HG03571 (cell line): Measurements from ENCODE around the gene TMEM51.
"Not testable (repeated sequence)": the region's sequence is repeated elsewhere in the genome, so short reads cannot be mapped to it uniquely, and the experiment has no call there.

Experiments used
- ATAC-seq: cut with Tn5 transposase; IDR thresholded peaks from one replicate; pipeline ENCODE4 v1.9.1; 2021; ENCODE audit not compliant: unreplicated experiment

The TMEM51 gene

GRCh38 chr1:15175324-15176094 lies 22.0 kb downstream of the TMEM51 start:
- not testable (repeated sequence) for ATAC-seq

- no peak for ATAC-seq
These were observed 22.6 kb downstream of the TMEM51 start for GRCh38 chr1:15176120-15176519.

GRCh38 chr1:15176898-15177665 lies 23.5 kb downstream of the TMEM51 start:
- ATAC-seq = no peak

GRCh38 chr1:15177710-15178166 lies 24.2 kb downstream of the TMEM51 start:
- no peak for ATAC-seq

- no peak for ATAC-seq
These were observed 25.3 kb downstream of the TMEM51 start for GRCh38 chr1:15178571-15179484.

- ATAC-seq = no peak
These were observed 25.9 kb downstream of the TMEM51 start for GRCh38 chr1:15179485-15179883.

- no peak for ATAC-seq
These were observed 26.6 kb downstream of the TMEM51 start for GRCh38 chr1:15180189-15180588.

GRCh38 chr1:15180945-15181523 lies 27.5 kb downstream of the TMEM51 start:
- no peak for ATAC-seq

- no peak for ATAC-seq
These were observed 28.0 kb downstream of the TMEM51 start for GRCh38 chr1:15181564-15181963.

GRCh38 chr1:15184436-15185241 lies 31.1 kb downstream of the TMEM51 start:
- ATAC-seq = no peak

GRCh38 chr1:15185617-15186016 lies 32.1 kb downstream of the TMEM51 start:
- no peak for ATAC-seq

- no peak for ATAC-seq
These were observed 32.7 kb downstream of the TMEM51 start for GRCh38 chr1:15186073-15186845.

GRCh38 chr1:15186846-15187151 lies 33.3 kb downstream of the TMEM51 start:
- ATAC-seq = no peak

- ATAC-seq = no peak
These were observed 33.9 kb downstream of the TMEM51 start for GRCh38 chr1:15187175-15188129.

- no peak for ATAC-seq
These were observed 34.6 kb downstream of the TMEM51 start for GRCh38 chr1:15188130-15188524.

- no peak for ATAC-seq
These were observed 35.1 kb downstream of the TMEM51 start for GRCh38 chr1:15188678-15189077.

GRCh38 chr1:15189692-15190370 lies 36.3 kb downstream of the TMEM51 start:
- no peak for ATAC-seq

- ATAC-seq = no peak
These were observed 37.7 kb downstream of the TMEM51 start for GRCh38 chr1:15191267-15191666.
